Measurements from ENCODE around the gene CXCR4. TPM values are rescaled to one million over a fixed set of nuclear protein-coding genes. Genes with fewer than 3 reads are reported as not detected.

The CXCR4 gene
- total and polyA plus RNA-seq, 12 donors = 1.5 to 24.0 (median 4.4) TPM

- Histone ChIP-seq H3K4me3 (no peak overlapping the region), H3K4me1 (peaks cover 0 to 69% (median 0%) of the 10 kb centered on the region in 9 donors), H3K36me3 (no peaks in the 10 kb centered on the region), H3K27ac (peak overlapping the region in 1 of 10 donors; percentile 79), H3K9me3 (no peaks in the 10 kb centered on the region), H3K27me3 (peaks cover 0 to 37% (median 5%) of the 10 kb centered on the region in 7 donors)
- ATAC-seq (no peak), DNase-seq (no peak)
- 31 to 58% methylated on average over 1 of the region's 1 CpG for WGBS, 2 donors
- intact Hi-C loops (cut with DNase I) = loop anchor here in 1 of 10 donors (10.0 kb wide), 1 partner anchor 246 kb away; no protein-coding TSS in a partner anchor
- no peak for TF ChIP-seq CTCF (IDR thresholded peaks at IDR 0.05)
These were observed 11.0 kb upstream of the CXCR4 start for GRCh38 chr2:136128905-136129304.

- peaks cover 0 to 64% (median 0%) of the 10 kb centered on the region in 9 donors for H3K4me1 ChIP-seq
- DNase-seq (no peak), ATAC-seq (no peak)
- no peaks in the 10 kb centered on the region for H3K9me3 ChIP-seq
- peak overlapping the region in 1 of 10 donors; percentile 79 for H3K27ac ChIP-seq
- TF ChIP-seq CTCF (IDR thresholded peaks at IDR 0.05) = no peak
- intact Hi-C loops (cut with DNase I) = loop anchor here in 1 of 10 donors (10.0 kb wide), 1 partner anchor 246 kb away; no protein-coding TSS in a partner anchor
- no peaks in the 10 kb centered on the region for H3K36me3 ChIP-seq
- H3K4me3 ChIP-seq = no peak overlapping the region
- WGBS, 2 donors = 91 to 97% methylated on average over 2 of the region's 2 CpGs
- peaks cover 0 to 43% (median 5%) of the 10 kb centered on the region in 7 donors for H3K27me3 ChIP-seq
These were observed 10.4 kb upstream of the CXCR4 start for GRCh38 chr2:136128366-136128765.

GRCh38 chr2:136127356-136127755 lies 9.4 kb upstream of the CXCR4 start:
- no peak for TF ChIP-seq CTCF (IDR thresholded peaks at IDR 0.05)
- no peak for DNase-seq
- ATAC-seq = no peak
- no peak overlapping the region for H3K27ac ChIP-seq
- WGBS, 2 donors = 84 to 87% methylated on average over 6 of the region's 6 CpGs
- intact Hi-C loops (cut with DNase I) = loop anchor here in 1 of 10 donors (10.0 kb wide), 1 partner anchor 247 kb away; no protein-coding TSS in a partner anchor
- no peaks in the 10 kb centered on the region for H3K36me3 ChIP-seq
- H3K27me3 ChIP-seq = peaks cover 0 to 51% (median 11%) of the 10 kb centered on the region in 7 donors
- no peaks in the 10 kb centered on the region for H3K9me3 ChIP-seq
- no peak overlapping the region for H3K4me3 ChIP-seq
- peaks cover 0 to 56% (median 0%) of the 10 kb centered on the region in 9 donors for H3K4me1 ChIP-seq

- ATAC-seq = peak in 1 of 8 donors; percentile 28
- intact Hi-C loops (cut with DNase I) = loop anchor here in 1 of 10 donors (10.0 kb wide), 1 partner anchor 248 kb away; no protein-coding TSS in a partner anchor
- H3K36me3 ChIP-seq = no peaks in the 10 kb centered on the region
- H3K27ac ChIP-seq = peak overlapping the region in 1 of 10 donors; percentile 46
- 48 to 55% methylated on average over 6 of the region's 6 CpGs for WGBS, 2 donors
- peaks cover 0 to 51% (median 0%) of the 10 kb centered on the region in 9 donors for H3K4me1 ChIP-seq
- peaks cover 0 to 52% (median 16%) of the 10 kb centered on the region in 7 donors for H3K27me3 ChIP-seq
- no peak overlapping the region for H3K4me3 ChIP-seq
- no peak for DNase-seq
- no peak for TF ChIP-seq CTCF (IDR thresholded peaks at IDR 0.05)
- no peaks in the 10 kb centered on the region for H3K9me3 ChIP-seq
These were observed 8.5 kb upstream of the CXCR4 start for GRCh38 chr2:136126421-136126926.

All from heart right ventricle (tissue), 16 donors.